Measurements from ENCODE around the gene SFT2D3. TPM values are rescaled to one million over a fixed set of nuclear protein-coding genes. Genes with fewer than 3 reads are reported as not detected.

SFT2D3 gene
- total and polyA plus RNA-seq, 2 of the 13 experiments (the other 11 are each of a cell fraction or from before 2014, with no cell fraction given) = 8.3 to 9.4 TPM

DNA sequence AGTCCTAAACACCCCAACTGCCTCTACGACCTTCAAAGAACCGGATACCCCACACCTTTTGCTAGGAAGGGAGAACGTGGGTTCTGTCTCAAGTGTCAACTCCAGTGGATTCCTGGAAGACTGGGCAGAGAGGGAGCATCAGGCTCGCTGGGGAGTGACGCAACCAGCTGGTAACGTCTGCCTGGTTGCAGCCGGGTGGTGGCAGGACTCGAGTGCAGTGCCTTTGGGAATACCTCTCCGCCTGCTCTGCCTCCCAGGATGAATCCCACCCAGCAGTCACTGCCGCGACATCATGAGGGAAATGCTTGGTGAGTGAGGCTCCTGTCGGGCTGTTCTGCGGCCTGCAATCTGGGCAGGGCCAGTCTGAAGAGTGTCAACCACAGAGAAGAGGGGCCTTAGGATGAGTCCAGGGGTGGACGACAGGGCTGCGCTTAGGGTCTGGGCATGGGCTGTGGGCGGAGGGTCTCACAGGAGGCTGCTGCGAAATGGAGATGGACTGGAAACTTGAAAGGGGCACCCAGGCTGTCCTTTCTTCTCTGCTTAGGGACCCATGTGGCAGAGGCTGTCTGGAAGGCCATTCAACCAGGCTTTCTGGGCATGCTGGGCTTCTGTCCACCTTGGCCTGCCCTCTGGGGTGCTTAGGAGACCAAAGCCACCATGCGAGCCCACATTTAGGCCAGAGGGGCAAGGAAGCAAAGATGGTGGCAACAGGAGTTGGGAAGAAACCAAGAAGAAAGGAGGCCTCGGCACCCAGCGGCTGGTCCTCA lies 42.5 kb upstream of the SFT2D3 start (continued):
- no peak for TF ChIP-seq KIAA2018 (CRISPR knock-in tag; IDR thresholded peaks at IDR 0.05; ENCODE audit: borderline replicate concordance)

Measured in HepG2 (cell line).